Stimulated activated CD8-positive, alpha-beta memory T cell treated with anti-CD3 and anti-CD28 coated beads, Interleukin-15, amount 100 ng/mL, for 1 hour (primary cell): ENCODE results near the gene SLC39A11.

Experiments
- DNase-seq: peaks from one replicate; pipeline ENCODE4 v3.0.0-alpha.2; 2020; ENCODE audit warnings: low read depth

The SLC39A11 gene

GRCh38 chr17:73042809-73043685 is 49.4 kb downstream of the SLC39A11 start:
- no peak for DNase-seq

GRCh38 chr17:73042225-73042624 is 50.3 kb downstream of the SLC39A11 start:
- no peak for DNase-seq

GRCh38 chr17:73039282-73039681 is 53.2 kb downstream of the SLC39A11 start:
- no peak for DNase-seq

- DNase-seq: no peak
These were observed 61.0 kb downstream of the SLC39A11 start for GRCh38 chr17:73031472-73031871.

- no peak for DNase-seq
These were observed 61.5 kb downstream of the SLC39A11 start for GRCh38 chr17:73030995-73031394.

- DNase-seq: no peak
These were observed 62.0 kb downstream of the SLC39A11 start for GRCh38 chr17:73030501-73030921.

GRCh38 chr17:73029991-73030390 is 62.5 kb downstream of the SLC39A11 start:
- no peak for DNase-seq

- no peak for DNase-seq
These were observed 63.5 kb downstream of the SLC39A11 start for GRCh38 chr17:73029021-73029420.

- no peak for DNase-seq
These were observed 64.2 kb downstream of the SLC39A11 start for GRCh38 chr17:73028299-73028755.

GRCh38 chr17:73027130-73027741 is 65.3 kb downstream of the SLC39A11 start:
- no peak for DNase-seq

GRCh38 chr17:73025041-73025560 is 67.4 kb downstream of the SLC39A11 start:
- DNase-seq: no peak

- no peak for DNase-seq
These were observed 68.7 kb downstream of the SLC39A11 start for GRCh38 chr17:73023759-73024158.

- DNase-seq: no peak
These were observed 69.8 kb downstream of the SLC39A11 start for GRCh38 chr17:73022694-73023093.

- DNase-seq: no peak
These were observed 70.7 kb downstream of the SLC39A11 start for GRCh38 chr17:73021771-73022170.

- no peak for DNase-seq
These were observed 72.4 kb downstream of the SLC39A11 start for GRCh38 chr17:73020110-73020509.

GRCh38 chr17:73018599-73018998 is 73.9 kb downstream of the SLC39A11 start:
- no peak for DNase-seq

- no peak for DNase-seq
These were observed 74.8 kb downstream of the SLC39A11 start for GRCh38 chr17:73017658-73018057.

GRCh38 chr17:73015722-73016276 is 76.7 kb downstream of the SLC39A11 start:
- no peak for DNase-seq

GRCh38 chr17:73013816-73014663 is 78.4 kb downstream of the SLC39A11 start:
- DNase-seq: no peak

GRCh38 chr17:73013301-73013700 is 79.2 kb downstream of the SLC39A11 start:
- DNase-seq: no peak

GRCh38 chr17:73011016-73011486 is 81.4 kb downstream of the SLC39A11 start:
- no peak for DNase-seq

- DNase-seq: no peak
These were observed 82.1 kb downstream of the SLC39A11 start for GRCh38 chr17:73010414-73010813.
